ENCODE measurements around the gene NR2F1-AS1.

NR2F1-AS1 gene

GRCh38 chr5:93430118-93430517 is 150.9 kb downstream of the NR2F1-AS1 start (continued):
- no peak for TF ChIP-seq POU6F1 (CRISPR knock-in tag; IDR thresholded peaks at IDR 0.05; ENCODE audit: borderline replicate concordance, low read depth)
- TF ChIP-seq ESRRG (CRISPR knock-in tag; IDR thresholded peaks at IDR 0.05): no peak
- no peak for TF ChIP-seq ZFP3 (CRISPR knock-in tag; IDR thresholded peaks at IDR 0.05)

- ATAC-seq: peak; percentile 79
- TF ChIP-seq OSR1 (CRISPR knock-in tag; IDR thresholded peaks at IDR 0.05): no peak
- TF ChIP-seq ZFP30 (CRISPR knock-in tag; IDR thresholded peaks at IDR 0.05): no peak
- TF ChIP-seq PPARA (CRISPR knock-in tag; IDR thresholded peaks at IDR 0.05; ENCODE audit: borderline replicate concordance): no peak
- no peak for TF ChIP-seq ARNTL (CRISPR knock-in tag; IDR thresholded peaks at IDR 0.05; ENCODE audit: borderline replicate concordance, low read depth)
- no peak for TF ChIP-seq ZNF565 (CRISPR knock-in tag; conservative IDR thresholded peaks at IDR 0.05; ENCODE audit: low read depth)
- no peak for TF ChIP-seq TCF4 (CRISPR knock-in tag; IDR thresholded peaks at IDR 0.05; ENCODE audit: borderline replicate concordance)
- no peak for TF ChIP-seq ZFP3 (CRISPR knock-in tag; IDR thresholded peaks at IDR 0.05)
- no peak for TF ChIP-seq ZNF70 (CRISPR knock-in tag; IDR thresholded peaks at IDR 0.05)
Measured at GRCh38 chr5:93428868-93429267, 152.2 kb downstream of the NR2F1-AS1 start.

- no peak for ATAC-seq
- no peak for TF ChIP-seq CSDC2 (CRISPR knock-in tag; IDR thresholded peaks at IDR 0.05)
- TF ChIP-seq ISL1 (CRISPR knock-in tag; IDR thresholded peaks at IDR 0.05): no peak
- no peak for TF ChIP-seq ZFP3 (CRISPR knock-in tag; IDR thresholded peaks at IDR 0.05)
- no peak for TF ChIP-seq BACH2 (CRISPR knock-in tag; IDR thresholded peaks at IDR 0.05; ENCODE audit: borderline replicate concordance)
- no peak for TF ChIP-seq TOX (CRISPR knock-in tag; IDR thresholded peaks at IDR 0.05; ENCODE audit: borderline replicate concordance)
- TF ChIP-seq POU6F1 (CRISPR knock-in tag; IDR thresholded peaks at IDR 0.05; ENCODE audit: borderline replicate concordance, low read depth): no peak
- no peak for TF ChIP-seq ESRRG (CRISPR knock-in tag; IDR thresholded peaks at IDR 0.05)
Measured at GRCh38 chr5:93427316-93427715, 153.7 kb downstream of the NR2F1-AS1 start.

- ATAC-seq: no peak
- TF ChIP-seq CREB5 (CRISPR knock-in tag; IDR thresholded peaks at IDR 0.05; ENCODE audit: low read depth): no peak
- TF ChIP-seq TSHZ2 (CRISPR knock-in tag; IDR thresholded peaks at IDR 0.05): no peak
- no peak for TF ChIP-seq ISL1 (CRISPR knock-in tag; IDR thresholded peaks at IDR 0.05)
- TF ChIP-seq TCF4 (CRISPR knock-in tag; IDR thresholded peaks at IDR 0.05; ENCODE audit: borderline replicate concordance): no peak
- TF ChIP-seq ARNTL (CRISPR knock-in tag; IDR thresholded peaks at IDR 0.05; ENCODE audit: borderline replicate concordance, low read depth): no peak
- TF ChIP-seq TOX (CRISPR knock-in tag; IDR thresholded peaks at IDR 0.05; ENCODE audit: borderline replicate concordance): no peak
- no peak for TF ChIP-seq PPARA (CRISPR knock-in tag; IDR thresholded peaks at IDR 0.05; ENCODE audit: borderline replicate concordance)
- TF ChIP-seq PATZ1 (CRISPR knock-in tag; IDR thresholded peaks at IDR 0.05; ENCODE audit: borderline replicate concordance): no peak
- TF ChIP-seq RARB (CRISPR knock-in tag; IDR thresholded peaks at IDR 0.05): no peak
- no peak for TF ChIP-seq POU6F1 (CRISPR knock-in tag; IDR thresholded peaks at IDR 0.05; ENCODE audit: borderline replicate concordance, low read depth)
- no peak for TF ChIP-seq GLIS3 (CRISPR knock-in tag; IDR thresholded peaks at IDR 0.05)
- TF ChIP-seq ESRRG (CRISPR knock-in tag; IDR thresholded peaks at IDR 0.05): no peak
- no peak for TF ChIP-seq SNAI2 (CRISPR knock-in tag; IDR thresholded peaks at IDR 0.05)
- TF ChIP-seq BACH2 (CRISPR knock-in tag; IDR thresholded peaks at IDR 0.05; ENCODE audit: borderline replicate concordance): no peak
- TF ChIP-seq ZNF565 (CRISPR knock-in tag; conservative IDR thresholded peaks at IDR 0.05; ENCODE audit: low read depth): no peak
- no peak for TF ChIP-seq ZNF8 (CRISPR knock-in tag; IDR thresholded peaks at IDR 0.05)
- TF ChIP-seq ZNF70 (CRISPR knock-in tag; IDR thresholded peaks at IDR 0.05): no peak
- TF ChIP-seq ZFP3 (CRISPR knock-in tag; IDR thresholded peaks at IDR 0.05): no peak
Measured at GRCh38 chr5:93425096-93425495, 155.9 kb downstream of the NR2F1-AS1 start.
